Loucy (cell line): ENCODE data around the gene WHRN.

ENCODE experiments used
- EZH2phosphoT487 ChIP-seq: fragments of 200-600 bp; IDR thresholded peaks from 2 replicates; pipeline ENCODE4 v1.6.1; 2018; ENCODE audit warnings: antibody characterized with exemption, mild to moderate bottlenecking, moderate library complexity, borderline replicate concordance
- TF ChIP-seq, protein P1 (sequence below): fragments of 200-600 bp; sonication (generic); conservative IDR thresholded peaks from 2 replicates; pipeline ENCODE4 v1.5.1; 2014; ENCODE audit warnings: mild to moderate bottlenecking, antibody characterized with exemption, low read length

DNA sequence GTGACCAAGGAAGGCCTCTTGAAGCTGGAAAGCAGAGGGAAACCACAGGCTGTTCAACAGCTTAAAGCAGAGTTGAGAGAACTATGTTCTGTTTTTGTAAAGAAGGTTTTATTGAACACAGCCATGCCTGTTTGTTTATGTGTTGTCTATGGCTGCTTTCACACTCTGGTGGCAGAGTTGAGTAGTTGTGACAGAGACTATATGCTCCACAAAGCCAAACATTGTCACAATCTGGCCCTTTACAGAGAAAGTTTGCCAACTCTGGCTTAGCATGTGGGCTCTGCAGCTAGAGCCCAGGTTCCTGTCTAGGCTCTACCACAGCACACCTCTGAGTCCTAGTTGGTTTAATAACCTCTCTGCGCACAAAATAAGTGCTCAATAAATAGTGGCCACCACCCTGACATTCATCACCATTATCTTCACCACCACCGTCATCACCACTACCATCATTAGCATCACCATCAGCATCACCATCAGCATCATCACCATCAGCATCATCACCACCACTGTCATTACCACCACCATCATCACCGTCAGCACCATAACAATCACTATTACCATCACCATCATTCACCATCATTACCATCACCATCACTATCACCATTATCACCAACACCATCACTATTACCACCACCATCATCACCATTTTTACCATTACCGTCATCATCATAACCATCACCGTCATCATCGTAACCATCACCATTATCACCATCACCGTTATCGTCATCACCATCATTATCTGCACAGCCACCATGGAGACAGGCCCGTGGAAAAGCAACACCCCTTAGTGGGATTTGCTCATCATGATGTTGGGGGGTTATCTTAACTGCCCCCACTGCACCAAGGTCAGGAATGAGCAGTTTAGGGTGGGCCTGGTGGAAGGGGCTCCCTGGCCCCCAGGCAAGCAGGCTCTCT, 135.8 kb downstream of the WHRN start:
- TF ChIP-seq, protein P1, sequence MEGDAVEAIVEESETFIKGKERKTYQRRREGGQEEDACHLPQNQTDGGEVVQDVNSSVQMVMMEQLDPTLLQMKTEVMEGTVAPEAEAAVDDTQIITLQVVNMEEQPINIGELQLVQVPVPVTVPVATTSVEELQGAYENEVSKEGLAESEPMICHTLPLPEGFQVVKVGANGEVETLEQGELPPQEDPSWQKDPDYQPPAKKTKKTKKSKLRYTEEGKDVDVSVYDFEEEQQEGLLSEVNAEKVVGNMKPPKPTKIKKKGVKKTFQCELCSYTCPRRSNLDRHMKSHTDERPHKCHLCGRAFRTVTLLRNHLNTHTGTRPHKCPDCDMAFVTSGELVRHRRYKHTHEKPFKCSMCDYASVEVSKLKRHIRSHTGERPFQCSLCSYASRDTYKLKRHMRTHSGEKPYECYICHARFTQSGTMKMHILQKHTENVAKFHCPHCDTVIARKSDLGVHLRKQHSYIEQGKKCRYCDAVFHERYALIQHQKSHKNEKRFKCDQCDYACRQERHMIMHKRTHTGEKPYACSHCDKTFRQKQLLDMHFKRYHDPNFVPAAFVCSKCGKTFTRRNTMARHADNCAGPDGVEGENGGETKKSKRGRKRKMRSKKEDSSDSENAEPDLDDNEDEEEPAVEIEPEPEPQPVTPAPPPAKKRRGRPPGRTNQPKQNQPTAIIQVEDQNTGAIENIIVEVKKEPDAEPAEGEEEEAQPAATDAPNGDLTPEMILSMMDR, result no peak
- no peak for TF ChIP-seq EZH2phosphoT487
